ENCODE measurements around the gene FTMT.

DNA sequence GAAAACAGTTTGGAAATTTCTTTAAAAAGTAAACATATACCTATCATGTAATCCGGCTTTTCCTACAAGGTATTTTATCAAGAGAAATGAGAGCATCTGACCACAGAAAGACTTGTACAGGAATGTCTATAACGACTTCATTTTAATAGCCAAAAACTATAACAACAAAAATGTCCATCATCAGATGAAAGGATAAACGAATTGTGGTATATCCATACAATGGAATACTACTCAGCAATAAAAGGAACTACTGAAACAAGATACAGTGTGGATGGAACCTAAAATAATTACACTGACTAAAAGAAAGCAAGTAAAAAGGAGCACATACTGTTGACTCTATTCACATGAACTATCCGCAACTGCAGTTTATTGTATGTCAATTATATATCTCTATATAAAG lies 1.4 kb upstream of the FTMT start:
- TF ChIP-seq POLR2AphosphoS5 (IDR thresholded peaks at IDR 0.05) (no peak), POLR2A (IDR thresholded peaks at IDR 0.05) (no peak)
- TF ChIP-seq, protein P1, sequence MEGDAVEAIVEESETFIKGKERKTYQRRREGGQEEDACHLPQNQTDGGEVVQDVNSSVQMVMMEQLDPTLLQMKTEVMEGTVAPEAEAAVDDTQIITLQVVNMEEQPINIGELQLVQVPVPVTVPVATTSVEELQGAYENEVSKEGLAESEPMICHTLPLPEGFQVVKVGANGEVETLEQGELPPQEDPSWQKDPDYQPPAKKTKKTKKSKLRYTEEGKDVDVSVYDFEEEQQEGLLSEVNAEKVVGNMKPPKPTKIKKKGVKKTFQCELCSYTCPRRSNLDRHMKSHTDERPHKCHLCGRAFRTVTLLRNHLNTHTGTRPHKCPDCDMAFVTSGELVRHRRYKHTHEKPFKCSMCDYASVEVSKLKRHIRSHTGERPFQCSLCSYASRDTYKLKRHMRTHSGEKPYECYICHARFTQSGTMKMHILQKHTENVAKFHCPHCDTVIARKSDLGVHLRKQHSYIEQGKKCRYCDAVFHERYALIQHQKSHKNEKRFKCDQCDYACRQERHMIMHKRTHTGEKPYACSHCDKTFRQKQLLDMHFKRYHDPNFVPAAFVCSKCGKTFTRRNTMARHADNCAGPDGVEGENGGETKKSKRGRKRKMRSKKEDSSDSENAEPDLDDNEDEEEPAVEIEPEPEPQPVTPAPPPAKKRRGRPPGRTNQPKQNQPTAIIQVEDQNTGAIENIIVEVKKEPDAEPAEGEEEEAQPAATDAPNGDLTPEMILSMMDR (IDR thresholded peaks at IDR 0.05) = no peak
